Measurements from ENCODE around the gene COL19A1.
"Not testable (repeated sequence)": the region's sequence is repeated elsewhere in the genome, so short reads cannot be mapped to it uniquely, and the experiment has no call there.

COL19A1 gene

DNA sequence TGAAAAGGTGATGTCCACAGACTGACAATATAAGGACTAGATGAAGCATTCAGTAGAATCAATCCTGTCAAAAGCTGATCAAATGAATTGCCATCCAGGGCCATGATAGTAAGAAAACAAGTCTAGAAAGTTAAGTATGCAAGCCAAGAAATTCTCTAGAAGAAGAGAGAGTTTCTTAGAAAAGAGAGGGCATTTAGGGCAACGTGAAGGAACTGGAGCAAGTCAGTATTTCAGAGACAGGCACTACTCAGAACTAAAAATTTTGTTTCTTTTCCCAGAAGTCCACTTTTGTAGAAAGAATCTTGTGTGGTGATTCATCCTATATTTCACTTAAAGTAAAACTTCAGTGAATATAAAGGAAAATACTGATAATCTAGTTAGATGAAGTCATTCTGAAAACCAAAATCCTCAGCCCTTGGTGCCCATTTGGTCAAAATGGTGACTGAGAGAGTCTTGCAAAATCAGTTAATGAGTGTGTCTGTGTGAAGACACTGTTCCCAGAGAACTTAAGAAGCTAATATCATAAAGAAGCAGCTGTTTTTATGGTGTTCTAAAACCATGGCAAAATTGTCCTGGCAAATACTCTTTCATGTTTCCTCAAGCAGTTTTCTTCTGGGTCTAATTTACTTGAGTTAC is 82.2 kb downstream of the COL19A1 start:
- DNase-seq (ENCODE audit: low read depth), result no peak
- H3K4me3 ChIP-seq (ENCODE audit: low read depth, low read length), result no peak overlapping the region
- TF ChIP-seq POLR2A (IDR thresholded peaks at IDR 0.05; ENCODE audit: extremely low read depth, insufficient read length) (no peak), MYC (IDR thresholded peaks at IDR 0.05; ENCODE audit: low read depth, low read length) (no peak)
- TF ChIP-seq, protein P1, sequence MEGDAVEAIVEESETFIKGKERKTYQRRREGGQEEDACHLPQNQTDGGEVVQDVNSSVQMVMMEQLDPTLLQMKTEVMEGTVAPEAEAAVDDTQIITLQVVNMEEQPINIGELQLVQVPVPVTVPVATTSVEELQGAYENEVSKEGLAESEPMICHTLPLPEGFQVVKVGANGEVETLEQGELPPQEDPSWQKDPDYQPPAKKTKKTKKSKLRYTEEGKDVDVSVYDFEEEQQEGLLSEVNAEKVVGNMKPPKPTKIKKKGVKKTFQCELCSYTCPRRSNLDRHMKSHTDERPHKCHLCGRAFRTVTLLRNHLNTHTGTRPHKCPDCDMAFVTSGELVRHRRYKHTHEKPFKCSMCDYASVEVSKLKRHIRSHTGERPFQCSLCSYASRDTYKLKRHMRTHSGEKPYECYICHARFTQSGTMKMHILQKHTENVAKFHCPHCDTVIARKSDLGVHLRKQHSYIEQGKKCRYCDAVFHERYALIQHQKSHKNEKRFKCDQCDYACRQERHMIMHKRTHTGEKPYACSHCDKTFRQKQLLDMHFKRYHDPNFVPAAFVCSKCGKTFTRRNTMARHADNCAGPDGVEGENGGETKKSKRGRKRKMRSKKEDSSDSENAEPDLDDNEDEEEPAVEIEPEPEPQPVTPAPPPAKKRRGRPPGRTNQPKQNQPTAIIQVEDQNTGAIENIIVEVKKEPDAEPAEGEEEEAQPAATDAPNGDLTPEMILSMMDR (IDR thresholded peaks at IDR 0.05; ENCODE audit: low read depth, low read length), result no peak
- TF ChIP-seq, protein P2, sequence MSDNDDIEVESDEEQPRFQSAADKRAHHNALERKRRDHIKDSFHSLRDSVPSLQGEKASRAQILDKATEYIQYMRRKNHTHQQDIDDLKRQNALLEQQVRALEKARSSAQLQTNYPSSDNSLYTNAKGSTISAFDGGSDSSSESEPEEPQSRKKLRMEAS (IDR thresholded peaks at IDR 0.05; ENCODE audit: low read depth, low read length), result no peak

DNA sequence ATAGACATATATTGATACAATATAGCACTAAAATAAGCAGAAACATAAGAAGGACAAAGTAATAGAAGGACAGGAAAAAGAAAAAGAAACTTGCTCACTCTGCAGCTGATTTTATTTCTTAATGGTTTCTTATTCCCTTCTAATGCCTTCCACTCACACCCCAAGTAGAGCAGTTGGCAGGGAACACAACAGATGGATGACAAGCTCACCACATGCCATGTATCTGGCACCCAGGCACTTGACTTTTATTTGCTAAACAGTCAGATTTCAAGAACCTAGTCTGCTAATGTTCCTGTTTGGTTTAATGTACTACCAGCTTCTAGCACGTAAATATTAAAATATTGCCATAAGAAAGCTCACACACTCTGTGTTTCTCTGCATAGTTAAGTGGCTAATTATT is 87.1 kb downstream of the COL19A1 start:
- H3K4me3 ChIP-seq (ENCODE audit: low read depth, low read length), result no peak overlapping the region
- TF ChIP-seq, protein P1 (IDR thresholded peaks at IDR 0.05; ENCODE audit: low read depth, low read length), result no peak
- DNase-seq (ENCODE audit: low read depth), result no peak

DNA sequence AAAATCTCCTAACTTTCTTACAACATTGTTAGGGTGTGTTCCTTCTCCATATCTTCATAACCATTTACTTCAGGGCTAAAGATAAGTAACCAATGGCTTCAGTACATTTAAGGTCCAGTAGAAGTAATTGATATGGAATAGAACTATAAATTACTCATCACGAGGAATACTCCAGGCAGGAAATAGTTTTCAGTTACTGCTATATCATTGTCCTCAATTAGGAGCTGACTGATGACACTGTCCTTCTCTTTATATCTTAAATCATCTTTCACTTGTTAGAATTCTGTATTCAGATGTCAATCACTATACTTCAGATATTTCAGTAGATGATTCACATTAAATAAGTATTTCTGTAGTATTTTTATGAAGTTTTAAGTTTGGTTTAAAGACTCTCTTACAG is 88.4 kb downstream of the COL19A1 start:
- no peak for TF ChIP-seq POLR2A (IDR thresholded peaks at IDR 0.05; ENCODE audit: extremely low read depth, insufficient read length)
- TF ChIP-seq, protein P1 (IDR thresholded peaks at IDR 0.05; ENCODE audit: low read depth, low read length), result no peak
- TF ChIP-seq, protein P2 (IDR thresholded peaks at IDR 0.05; ENCODE audit: low read depth, low read length), result no peak
- no peak for TF ChIP-seq MYC (IDR thresholded peaks at IDR 0.05; ENCODE audit: low read depth, low read length)
- DNase-seq (ENCODE audit: low read depth), result no peak
- H3K4me3 ChIP-seq (ENCODE audit: low read depth, low read length), result no peak overlapping the region

DNA sequence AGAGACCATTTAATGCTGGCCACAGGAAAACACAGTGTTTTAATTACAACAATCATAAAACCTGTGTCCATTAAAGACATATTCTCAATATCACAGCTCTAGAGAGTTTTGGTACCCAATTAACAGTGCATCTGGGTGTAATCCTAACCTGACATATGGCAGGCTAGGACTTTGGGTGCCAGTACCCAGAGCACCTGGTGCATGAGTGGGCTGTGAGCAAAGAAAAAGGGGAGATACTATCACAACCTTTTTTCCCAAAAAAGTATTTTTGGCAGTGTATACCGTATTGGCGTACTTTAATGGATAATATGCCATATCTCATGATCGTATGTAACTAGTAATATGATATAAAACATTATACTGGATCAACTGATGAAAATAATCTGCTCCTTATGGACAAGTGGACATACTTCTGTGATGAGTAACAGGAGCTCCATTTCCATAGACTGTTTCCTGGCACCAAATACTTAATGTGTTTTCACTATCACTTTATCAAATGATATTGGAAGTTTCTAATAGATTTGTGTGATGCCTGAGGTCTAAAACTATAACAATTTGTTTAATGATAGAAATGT is 91.7 kb downstream of the COL19A1 start:
- no peak for DNase-seq (ENCODE audit: low read depth)
- H3K4me3 ChIP-seq (ENCODE audit: low read depth, low read length), result no peak overlapping the region
- TF ChIP-seq MYC (IDR thresholded peaks at IDR 0.05; ENCODE audit: low read depth, low read length) (no peak), POLR2A (IDR thresholded peaks at IDR 0.05; ENCODE audit: extremely low read depth, insufficient read length) (no peak)
- TF ChIP-seq, protein P2 (IDR thresholded peaks at IDR 0.05; ENCODE audit: low read depth, low read length), result no peak
- TF ChIP-seq, protein P1 (IDR thresholded peaks at IDR 0.05; ENCODE audit: low read depth, low read length), result no peak

DNA sequence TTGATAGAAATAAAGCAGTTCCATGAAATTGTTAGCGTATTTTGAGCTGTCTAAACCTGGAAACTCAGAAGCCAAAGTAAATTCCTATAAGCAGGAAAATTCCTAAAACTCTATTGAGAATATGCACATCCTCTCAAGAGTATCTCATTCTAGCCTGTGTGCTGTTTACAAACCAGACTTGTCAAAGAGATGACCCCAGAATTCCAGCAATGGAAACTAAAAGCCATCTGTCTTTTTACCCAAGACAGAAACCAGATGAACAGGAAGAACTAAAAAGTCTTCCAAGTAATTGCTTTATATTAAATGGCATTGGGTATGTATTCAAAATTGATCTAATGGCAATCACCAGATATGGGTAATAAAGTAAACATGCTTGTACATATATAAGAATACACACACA is 92.6 kb downstream of the COL19A1 start:
- TF ChIP-seq, protein P1 (IDR thresholded peaks at IDR 0.05; ENCODE audit: low read depth, low read length), result no peak
- TF ChIP-seq, protein P2 (IDR thresholded peaks at IDR 0.05; ENCODE audit: low read depth, low read length), result no peak
- no peak for TF ChIP-seq POLR2A (IDR thresholded peaks at IDR 0.05; ENCODE audit: extremely low read depth, insufficient read length)
- TF ChIP-seq MYC (IDR thresholded peaks at IDR 0.05; ENCODE audit: low read depth, low read length), result no peak
- no peak for DNase-seq (ENCODE audit: low read depth)
- H3K4me3 ChIP-seq (ENCODE audit: low read depth, low read length), result no peak overlapping the region

DNA sequence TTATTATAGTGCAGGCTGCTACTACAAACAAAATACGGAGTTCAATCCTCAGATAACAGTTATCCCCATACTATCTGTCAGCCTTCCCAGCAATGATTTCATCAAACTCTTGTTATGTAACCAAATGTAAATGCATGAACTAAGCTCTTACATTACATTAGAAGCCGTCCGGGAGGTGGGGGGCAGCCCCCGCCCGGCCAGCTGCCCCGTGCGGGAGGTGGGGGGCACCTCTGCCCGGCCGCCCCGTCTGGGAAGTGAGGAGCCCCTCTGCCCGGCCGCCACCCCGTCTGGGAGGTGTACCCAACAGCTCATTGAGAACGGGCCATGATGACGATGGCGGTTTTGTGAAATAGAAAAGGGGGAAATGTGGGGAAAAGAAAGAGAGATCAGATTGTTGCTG is 99.6 kb downstream of the COL19A1 start:
- DNase-seq (ENCODE audit: low read depth); H3K4me3 ChIP-seq (ENCODE audit: low read depth, low read length): not testable (repeated sequence)
